GM20000 (cell line): ENCODE measurements around the gene NUDT19.

Experiments
- DNase-seq: peaks from one replicate; pipeline ENCODE4 v3.0.0; 2012; ENCODE audit warnings: low spot score
- TF ChIP-seq, protein P1 (sequence below): IDR thresholded peaks from 2 replicates; pipeline ENCODE4 v1.5.1; 2012; ENCODE audit warnings: mild to moderate bottlenecking, control low read depth; ENCODE audit errors: extremely low read depth, missing control alignments

The NUDT19 gene

GRCh38 chr19:32675720-32676185 lies 15.9 kb upstream of the NUDT19 start, which contains the start of gene RGS9BP:
RGS9BP (plus strand) TSS chr19:32675848; CDS start chr19:32676264, 416 bp downstream.
- TF ChIP-seq, protein P1, sequence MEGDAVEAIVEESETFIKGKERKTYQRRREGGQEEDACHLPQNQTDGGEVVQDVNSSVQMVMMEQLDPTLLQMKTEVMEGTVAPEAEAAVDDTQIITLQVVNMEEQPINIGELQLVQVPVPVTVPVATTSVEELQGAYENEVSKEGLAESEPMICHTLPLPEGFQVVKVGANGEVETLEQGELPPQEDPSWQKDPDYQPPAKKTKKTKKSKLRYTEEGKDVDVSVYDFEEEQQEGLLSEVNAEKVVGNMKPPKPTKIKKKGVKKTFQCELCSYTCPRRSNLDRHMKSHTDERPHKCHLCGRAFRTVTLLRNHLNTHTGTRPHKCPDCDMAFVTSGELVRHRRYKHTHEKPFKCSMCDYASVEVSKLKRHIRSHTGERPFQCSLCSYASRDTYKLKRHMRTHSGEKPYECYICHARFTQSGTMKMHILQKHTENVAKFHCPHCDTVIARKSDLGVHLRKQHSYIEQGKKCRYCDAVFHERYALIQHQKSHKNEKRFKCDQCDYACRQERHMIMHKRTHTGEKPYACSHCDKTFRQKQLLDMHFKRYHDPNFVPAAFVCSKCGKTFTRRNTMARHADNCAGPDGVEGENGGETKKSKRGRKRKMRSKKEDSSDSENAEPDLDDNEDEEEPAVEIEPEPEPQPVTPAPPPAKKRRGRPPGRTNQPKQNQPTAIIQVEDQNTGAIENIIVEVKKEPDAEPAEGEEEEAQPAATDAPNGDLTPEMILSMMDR = no peak
- peak; percentile 66 for DNase-seq

GRCh38 chr19:32676186-32676894 lies 15.3 kb upstream of the NUDT19 start:
- TF ChIP-seq, protein P1 = no peak
- peak; percentile 53 for DNase-seq

GRCh38 chr19:32676895-32677359 lies 14.7 kb upstream of the NUDT19 start:
- TF ChIP-seq, protein P1 = no peak

DNA sequence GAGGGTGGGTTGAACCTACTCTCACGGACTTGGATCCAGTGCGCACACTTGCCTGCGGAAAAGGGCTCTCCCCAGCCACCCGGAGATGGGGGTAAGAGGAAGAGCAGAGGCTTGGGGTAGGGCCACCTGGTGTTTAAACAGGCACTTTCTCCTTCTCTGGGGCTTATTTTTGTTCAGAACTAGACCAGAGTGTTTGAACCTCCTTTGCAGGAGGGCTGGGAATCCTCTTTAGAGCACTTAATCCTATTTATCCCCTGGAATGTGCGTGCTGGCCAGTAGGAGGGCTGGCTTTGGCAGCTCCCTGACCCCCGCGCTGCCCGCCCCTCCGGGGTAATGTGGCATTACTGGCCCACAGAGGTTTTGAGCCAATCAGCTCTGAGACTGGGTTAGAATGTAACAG lies 14.0 kb upstream of the NUDT19 start:
- no peak for DNase-seq
- TF ChIP-seq, protein P1 = no peak

More at GRCh38 chr19:32676895-32677359, 14.7 kb upstream of the NUDT19 start:
- DNase-seq = no peak

DNA sequence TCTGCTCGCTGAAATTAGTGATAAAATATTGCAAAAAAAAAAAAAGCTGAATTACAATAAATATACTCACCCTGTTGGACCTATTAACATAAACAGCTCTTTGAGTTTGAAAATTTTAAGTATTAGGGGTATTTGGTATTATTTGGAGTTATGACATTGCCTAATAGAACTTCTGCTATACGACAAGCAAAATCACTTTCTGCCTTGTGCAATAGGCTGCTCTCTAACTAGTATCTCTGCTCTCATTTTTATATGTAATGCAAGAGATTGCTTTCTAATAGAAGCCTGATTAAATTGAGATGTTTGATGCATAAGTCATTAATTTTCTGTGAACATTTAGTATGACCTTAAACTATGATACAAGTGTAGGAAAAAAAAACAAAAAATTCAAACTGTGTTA lies 10.6 kb upstream of the NUDT19 start:
- TF ChIP-seq, protein P1 = no peak
- no peak for DNase-seq

DNA sequence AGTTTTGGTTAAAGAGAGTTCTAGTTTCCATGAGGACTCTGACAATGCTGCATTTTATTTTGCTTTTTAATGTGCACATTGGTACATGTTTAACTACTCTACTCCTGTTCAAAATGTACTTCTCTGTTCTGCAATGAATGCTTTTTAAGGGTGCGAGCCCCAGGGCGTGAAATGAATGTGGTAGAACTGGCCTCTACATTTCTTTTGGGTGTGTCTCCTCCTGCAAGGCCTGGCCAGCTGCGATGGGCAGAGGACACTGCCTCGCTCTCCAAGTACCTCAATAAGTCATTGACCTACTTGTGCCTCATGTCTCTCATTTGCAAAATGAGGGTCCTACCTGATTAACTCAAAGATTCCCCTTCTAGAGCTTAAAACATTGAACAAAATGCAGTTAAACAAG lies 9.3 kb upstream of the NUDT19 start:
- no peak for DNase-seq
- TF ChIP-seq, protein P1 = no peak

GRCh38 chr19:32686847-32687475 lies 4.7 kb upstream of the NUDT19 start:
- no peak for DNase-seq
- TF ChIP-seq, protein P1 = no peak
